HG03354 (cell line): ENCODE results near the gene CYB5RL.
"Not testable (repeated sequence)": the region's sequence is repeated elsewhere in the genome, so short reads cannot be mapped to it uniquely, and the experiment has no call there.

ENCODE experiments used
- ATAC-seq: cut with Tn5 transposase; IDR thresholded peaks from one replicate; pipeline ENCODE4 v1.9.1; 2021; ENCODE audit warnings: mild to moderate bottlenecking; ENCODE audit not compliant: unreplicated experiment, poor library complexity, severe bottlenecking

Gene CYB5RL

GRCh38 chr1:54166357-54166756 is 33.5 kb downstream of the CYB5RL start:
- ATAC-seq, result not testable (repeated sequence)

GRCh38 chr1:54165146-54165545 is 34.7 kb downstream of the CYB5RL start:
- ATAC-seq, result no peak

GRCh38 chr1:54163573-54163972 is 36.3 kb downstream of the CYB5RL start:
- ATAC-seq, result no peak

- no peak for ATAC-seq
Observed at GRCh38 chr1:54163051-54163450, 36.8 kb downstream of the CYB5RL start.

GRCh38 chr1:54161495-54162168 is 38.2 kb downstream of the CYB5RL start:
- ATAC-seq, result no peak

GRCh38 chr1:54160351-54160750 is 39.5 kb downstream of the CYB5RL start:
- ATAC-seq, result no peak

GRCh38 chr1:54159733-54160316 is 40.0 kb downstream of the CYB5RL start:
- ATAC-seq, result no peak

GRCh38 chr1:54158071-54158470 is 41.8 kb downstream of the CYB5RL start:
- no peak for ATAC-seq

GRCh38 chr1:54157401-54157800 is 42.4 kb downstream of the CYB5RL start:
- ATAC-seq, result no peak

- ATAC-seq, result no peak
Observed at GRCh38 chr1:54156986-54157385, 42.8 kb downstream of the CYB5RL start.

GRCh38 chr1:54156201-54156600 is 43.6 kb downstream of the CYB5RL start:
- ATAC-seq, result no peak

- ATAC-seq, result no peak
Observed at GRCh38 chr1:54153535-54154439, 46.0 kb downstream of the CYB5RL start.

- ATAC-seq, result no peak
Observed at GRCh38 chr1:54152696-54153095, 47.1 kb downstream of the CYB5RL start, which contains the start of gene CDCP2. Gene CDCP2 (minus strand): TSS chr1:54153000. CDS start chr1:54152922, 78 bp downstream.

- no peak for ATAC-seq
Observed at GRCh38 chr1:54151013-54151412, 48.8 kb downstream of the CYB5RL start.
